ENCODE measurements around the gene SF1.

Gene SF1, protein sequence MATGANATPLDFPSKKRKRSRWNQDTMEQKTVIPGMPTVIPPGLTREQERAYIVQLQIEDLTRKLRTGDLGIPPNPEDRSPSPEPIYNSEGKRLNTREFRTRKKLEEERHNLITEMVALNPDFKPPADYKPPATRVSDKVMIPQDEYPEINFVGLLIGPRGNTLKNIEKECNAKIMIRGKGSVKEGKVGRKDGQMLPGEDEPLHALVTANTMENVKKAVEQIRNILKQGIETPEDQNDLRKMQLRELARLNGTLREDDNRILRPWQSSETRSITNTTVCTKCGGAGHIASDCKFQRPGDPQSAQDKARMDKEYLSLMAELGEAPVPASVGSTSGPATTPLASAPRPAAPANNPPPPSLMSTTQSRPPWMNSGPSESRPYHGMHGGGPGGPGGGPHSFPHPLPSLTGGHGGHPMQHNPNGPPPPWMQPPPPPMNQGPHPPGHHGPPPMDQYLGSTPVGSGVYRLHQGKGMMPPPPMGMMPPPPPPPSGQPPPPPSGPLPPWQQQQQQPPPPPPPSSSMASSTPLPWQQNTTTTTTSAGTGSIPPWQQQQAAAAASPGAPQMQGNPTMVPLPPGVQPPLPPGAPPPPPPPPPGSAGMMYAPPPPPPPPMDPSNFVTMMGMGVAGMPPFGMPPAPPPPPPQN

DNA sequence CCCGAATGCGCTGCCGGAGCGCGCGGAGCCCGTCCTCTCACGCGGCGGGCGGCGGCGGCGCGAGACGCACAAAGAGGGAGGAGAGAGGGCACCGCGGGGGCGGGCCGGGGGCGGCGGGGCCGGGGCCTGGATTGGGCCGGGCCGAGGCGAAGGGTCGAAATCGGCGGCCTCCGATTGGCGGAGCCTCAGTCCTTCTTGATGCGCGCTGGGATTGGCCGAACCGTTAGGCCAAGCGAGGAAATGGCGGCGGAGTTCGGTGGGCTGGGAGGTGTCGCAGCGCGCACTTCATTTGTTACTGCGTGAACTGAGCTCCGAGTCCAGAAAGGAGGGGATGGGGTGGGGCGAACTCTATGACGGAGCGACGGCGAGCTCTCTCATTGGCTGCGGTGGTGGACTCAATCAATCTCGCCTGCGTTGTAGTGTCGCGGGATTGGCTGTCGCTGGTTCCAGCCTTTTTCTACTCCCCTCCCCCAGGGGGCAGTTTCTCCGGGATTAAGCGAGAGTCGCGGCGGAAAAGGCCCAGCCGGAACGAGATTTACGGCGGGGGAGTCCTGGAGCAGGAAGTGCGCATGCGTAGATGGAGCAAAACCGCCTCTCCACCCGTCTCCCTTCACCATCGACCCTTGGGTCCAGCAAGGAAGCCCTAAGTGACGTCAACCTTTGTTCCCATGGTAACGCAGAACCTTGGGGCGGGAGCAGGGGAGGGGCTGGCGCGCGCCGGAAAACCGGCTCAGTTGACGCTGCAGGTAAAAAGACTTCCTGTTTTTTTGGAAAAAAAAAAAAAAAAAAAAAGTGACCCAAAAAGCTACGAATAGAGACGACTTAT is at the start of gene SF1:
Gene SF1 (minus strand): TSS at position 70 of the 826 bp plus-strand sequence. CDS start 150 bp downstream, outside the sequence.
- H3K36me3 ChIP-seq (ENCODE audit: control insufficient read depth, insufficient read depth, low read length): peaks cover 10% of the 10 kb centered on the region
- no peaks in the 10 kb centered on the region for H3K27me3 ChIP-seq (replicated peaks; ENCODE audit: control insufficient read depth, insufficient read depth, low read length)
- TF ChIP-seq, protein P1, sequence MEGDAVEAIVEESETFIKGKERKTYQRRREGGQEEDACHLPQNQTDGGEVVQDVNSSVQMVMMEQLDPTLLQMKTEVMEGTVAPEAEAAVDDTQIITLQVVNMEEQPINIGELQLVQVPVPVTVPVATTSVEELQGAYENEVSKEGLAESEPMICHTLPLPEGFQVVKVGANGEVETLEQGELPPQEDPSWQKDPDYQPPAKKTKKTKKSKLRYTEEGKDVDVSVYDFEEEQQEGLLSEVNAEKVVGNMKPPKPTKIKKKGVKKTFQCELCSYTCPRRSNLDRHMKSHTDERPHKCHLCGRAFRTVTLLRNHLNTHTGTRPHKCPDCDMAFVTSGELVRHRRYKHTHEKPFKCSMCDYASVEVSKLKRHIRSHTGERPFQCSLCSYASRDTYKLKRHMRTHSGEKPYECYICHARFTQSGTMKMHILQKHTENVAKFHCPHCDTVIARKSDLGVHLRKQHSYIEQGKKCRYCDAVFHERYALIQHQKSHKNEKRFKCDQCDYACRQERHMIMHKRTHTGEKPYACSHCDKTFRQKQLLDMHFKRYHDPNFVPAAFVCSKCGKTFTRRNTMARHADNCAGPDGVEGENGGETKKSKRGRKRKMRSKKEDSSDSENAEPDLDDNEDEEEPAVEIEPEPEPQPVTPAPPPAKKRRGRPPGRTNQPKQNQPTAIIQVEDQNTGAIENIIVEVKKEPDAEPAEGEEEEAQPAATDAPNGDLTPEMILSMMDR (IDR thresholded peaks at IDR 0.05; ENCODE audit: insufficient read depth, low read length, poor library complexity, severe bottlenecking): no peak
- peak; percentile 100 for DNase-seq (ENCODE audit: extremely low read depth, insufficient read length)
- peak within 1 kb of the TSS; percentile 99 for H3K4me3 ChIP-seq (replicated peaks; ENCODE audit: low read depth, low read length)

DNA sequence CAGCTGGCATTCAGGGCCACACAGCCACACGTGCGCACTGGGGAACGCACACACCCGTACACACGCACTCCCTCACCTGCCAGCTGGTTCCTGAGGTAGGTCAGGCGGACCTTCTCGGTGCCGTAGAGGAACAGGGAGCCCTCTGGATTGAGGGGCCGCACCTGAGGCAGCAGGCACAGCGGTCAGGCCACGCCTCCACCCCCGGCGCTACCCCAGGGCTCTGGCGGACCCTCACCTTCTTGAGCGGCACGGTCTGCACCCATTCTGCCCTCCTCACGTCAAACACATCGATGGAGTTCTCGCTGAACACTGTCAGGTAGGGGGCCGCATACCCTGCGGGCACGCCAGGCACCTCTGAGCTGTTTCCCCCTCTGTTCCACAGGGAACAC is 49.1 kb upstream of the SF1 start:
- Histone ChIP-seq H3K27me3 (replicated peaks; ENCODE audit: control insufficient read depth, insufficient read depth, low read length) (no peaks in the 10 kb centered on the region; the same call in 1 of the 2 replicates), H3K4me3 (replicated peaks; ENCODE audit: low read depth, low read length) (no peak overlapping the region), H3K36me3 (ENCODE audit: control insufficient read depth, insufficient read depth, low read length) (no peaks in the 10 kb centered on the region)
- no peak for DNase-seq (ENCODE audit: extremely low read depth, insufficient read length)
- TF ChIP-seq, protein P1 (IDR thresholded peaks at IDR 0.05; ENCODE audit: insufficient read depth, low read length, poor library complexity, severe bottlenecking): no peak

DNA sequence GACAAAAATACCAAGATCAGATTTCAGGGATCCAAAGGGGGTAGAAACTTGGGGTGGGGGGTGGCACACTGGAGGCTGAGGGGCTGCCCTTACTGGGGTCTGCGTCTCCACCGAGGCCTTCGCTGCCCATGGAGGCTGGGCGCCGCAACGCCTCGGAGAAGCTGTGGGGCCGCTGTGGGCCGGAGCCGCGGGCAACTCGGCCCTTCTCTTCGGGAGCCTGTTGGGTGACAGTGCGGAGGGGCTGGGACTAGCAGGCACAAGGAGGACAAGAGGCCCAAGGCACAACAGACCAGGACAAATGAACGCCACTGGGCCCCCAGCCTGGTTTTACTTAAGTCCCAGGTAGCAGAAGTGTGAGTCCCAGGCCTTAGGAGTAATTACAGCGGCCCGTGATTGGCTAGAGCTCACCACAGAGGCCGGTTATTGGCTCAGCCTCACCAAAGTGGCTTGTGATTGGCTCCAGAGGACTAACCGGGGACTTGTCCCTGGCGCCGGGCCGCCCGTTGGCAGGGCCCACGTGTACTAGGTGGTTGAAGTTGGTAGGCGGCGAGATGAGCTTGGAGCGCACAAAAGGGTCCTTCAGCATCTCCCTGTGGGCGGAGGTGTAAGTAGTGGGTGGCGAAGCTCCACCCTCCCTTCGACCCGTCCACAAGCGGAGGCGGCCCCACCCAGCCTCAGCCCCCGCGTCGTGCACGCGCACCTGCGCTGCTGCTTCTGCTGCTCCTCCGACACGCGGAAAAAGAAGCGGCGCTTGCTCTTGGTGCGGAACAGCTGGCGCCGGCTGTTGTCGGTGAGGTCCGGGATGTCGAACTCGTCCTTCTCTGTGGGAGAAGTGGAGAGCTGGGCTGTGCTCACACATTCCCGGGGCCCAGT is 48.5 kb upstream of the SF1 start:
- H3K27me3 ChIP-seq (replicated peaks; ENCODE audit: control insufficient read depth, insufficient read depth, low read length): no peaks in the 10 kb centered on the region; the same call in 1 of the 2 replicates
- DNase-seq (ENCODE audit: extremely low read depth, insufficient read length): no peak
- H3K36me3 ChIP-seq (ENCODE audit: control insufficient read depth, insufficient read depth, low read length): no peaks in the 10 kb centered on the region
- TF ChIP-seq, protein P1 (IDR thresholded peaks at IDR 0.05; ENCODE audit: insufficient read depth, low read length, poor library complexity, severe bottlenecking): no peak
- no peak overlapping the region for H3K4me3 ChIP-seq (replicated peaks; ENCODE audit: low read depth, low read length)

DNA sequence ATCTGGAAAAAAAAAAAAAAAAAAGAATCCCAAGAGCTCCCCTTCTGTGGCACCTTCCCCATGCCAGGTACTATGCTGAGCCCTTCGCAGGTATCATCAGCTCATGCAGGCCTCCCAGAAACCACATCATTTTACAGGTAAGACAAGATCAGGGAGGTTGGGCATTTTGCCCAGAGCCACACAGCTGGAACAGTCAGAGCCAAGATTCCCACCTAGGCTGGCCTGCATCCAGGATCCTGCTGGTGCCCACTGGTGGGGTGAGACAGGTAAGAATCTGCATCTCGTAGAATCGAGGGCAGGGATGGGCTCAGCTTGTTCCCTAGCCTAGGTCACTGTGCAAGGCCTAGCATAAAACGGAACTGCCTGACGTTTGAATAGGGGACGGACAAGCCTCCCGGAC is 47.7 kb upstream of the SF1 start:
- Histone ChIP-seq H3K27me3 (replicated peaks; ENCODE audit: control insufficient read depth, insufficient read depth, low read length) (no peaks in the 10 kb centered on the region), H3K4me3 (replicated peaks; ENCODE audit: low read depth, low read length) (no peak overlapping the region), H3K36me3 (ENCODE audit: control insufficient read depth, insufficient read depth, low read length) (no peaks in the 10 kb centered on the region)
- TF ChIP-seq, protein P1 (IDR thresholded peaks at IDR 0.05; ENCODE audit: insufficient read depth, low read length, poor library complexity, severe bottlenecking): no peak
- no peak for DNase-seq (ENCODE audit: extremely low read depth, insufficient read length)

DNA sequence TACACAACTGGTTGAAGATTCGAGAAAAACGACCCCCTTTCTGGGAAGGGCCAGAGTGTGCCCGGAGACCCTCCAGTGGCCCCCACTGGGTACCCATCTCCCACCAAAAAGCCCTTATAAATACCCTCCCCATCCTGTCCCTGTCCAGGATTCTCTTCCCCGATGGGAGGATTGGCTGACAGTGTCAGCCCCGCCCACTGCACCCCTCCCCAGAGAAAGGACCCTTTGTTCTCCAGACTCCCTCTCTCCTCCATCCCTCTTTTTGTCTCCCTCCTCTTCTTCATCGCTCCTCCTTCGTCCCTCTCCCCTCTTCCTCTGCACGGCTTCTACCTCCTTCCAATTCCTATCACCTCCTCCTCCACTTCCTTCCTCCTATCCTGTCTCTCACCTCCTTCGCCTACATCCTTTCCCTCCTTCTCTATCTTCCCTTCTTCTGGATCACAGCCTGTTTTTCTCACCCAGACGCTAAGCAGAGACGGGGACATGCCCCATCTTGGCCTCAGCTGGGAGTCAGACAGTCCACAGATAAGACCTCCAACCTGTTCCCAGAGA is 45.3 kb upstream of the SF1 start:
- TF ChIP-seq, protein P1 (IDR thresholded peaks at IDR 0.05; ENCODE audit: insufficient read depth, low read length, poor library complexity, severe bottlenecking): no peak
- H3K27me3 ChIP-seq (replicated peaks; ENCODE audit: control insufficient read depth, insufficient read depth, low read length): no peaks in the 10 kb centered on the region
- no peaks in the 10 kb centered on the region for H3K36me3 ChIP-seq (ENCODE audit: control insufficient read depth, insufficient read depth, low read length)

More for the DNA sequence above, 45.3 kb upstream of the SF1 start:
- no peak for DNase-seq (ENCODE audit: extremely low read depth, insufficient read length)
- H3K4me3 ChIP-seq (replicated peaks; ENCODE audit: low read depth, low read length): no peak overlapping the region
